Mesodermal cell (in vitro differentiated cells): ENCODE measurements around the gene RNF149.

ENCODE experiments used
- H3K27ac ChIP-seq: 2 replicates; pipeline ENCODE4 v1.7.0; 2013; ENCODE audit warnings: mild to moderate bottlenecking, low read depth, low read length, moderate library complexity; ENCODE audit not compliant: severe bottlenecking
- H3K36me3 ChIP-seq: 2 replicates; pipeline ENCODE4 v1.7.1; 2013; ENCODE audit warnings: mild to moderate bottlenecking, low read length, moderate library complexity; ENCODE audit not compliant: control insufficient read depth, insufficient read depth
- H3K4me1 ChIP-seq: one replicate; pipeline ENCODE4 v1.7.1; 2013; ENCODE audit warnings: mild to moderate bottlenecking, low read length; ENCODE audit not compliant: insufficient read depth, control insufficient read depth, poor library complexity, severe bottlenecking
- H3K4me3 ChIP-seq: 2 replicates; pipeline ENCODE4 v1.7.0; 2013; ENCODE audit warnings: low read length, control low read depth, mild to moderate bottlenecking; ENCODE audit not compliant: insufficient read depth, poor library complexity, severe bottlenecking; ENCODE audit errors: extremely low read depth
- H3K9me3 ChIP-seq: 2 replicates; pipeline ENCODE4 v1.7.1; 2013; ENCODE audit warnings: mild to moderate bottlenecking, low read length, moderate library complexity; ENCODE audit not compliant: control insufficient read depth
- WGBS, 2 experiments: methylation state at CpG; one replicate each; pipeline ENCODE4 v1.1.5; 2013; ENCODE audit warnings: missing lambda C conversion rate in 2 of 2; ENCODE audit not compliant: insufficient coverage in 2 of 2; 5-methylcytosine and 5-hydroxymethylcytosine counted together

RNF149 gene

GRCh38 chr2:101277111-101277510 is 31.4 kb downstream of the RNF149 start:
- Histone ChIP-seq H3K4me1 (no peaks in the 10 kb centered on the region), H3K36me3 (peaks cover 80% of the 10 kb centered on the region), H3K27ac (no peak overlapping the region), H3K9me3 (no peaks in the 10 kb centered on the region), H3K4me3 (no peak overlapping the region)
- WGBS, 2 experiments, result 85 to 88% methylated on average over 3 to 4 of the region's 7 CpGs

DNA sequence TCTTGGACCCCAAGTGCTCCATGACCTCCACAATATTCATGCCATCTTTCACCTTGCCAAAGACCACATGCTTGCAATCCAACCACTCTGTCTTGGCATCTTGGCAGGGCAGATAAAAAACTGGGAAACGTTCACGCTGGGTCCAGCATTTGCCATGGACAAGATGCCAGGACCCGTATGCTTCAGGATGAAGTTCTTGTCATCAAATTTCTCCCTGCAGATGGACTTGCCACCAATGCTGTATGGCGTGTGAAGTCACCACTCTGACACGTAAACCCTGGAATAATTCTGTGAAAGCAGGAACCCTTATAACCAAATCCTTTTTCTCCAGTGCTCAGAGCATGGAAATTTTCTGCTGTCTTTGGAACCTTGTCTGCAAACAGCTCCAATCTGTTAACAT is 34.4 kb downstream of the RNF149 start:
- Histone ChIP-seq H3K4me3 (no peak overlapping the region), H3K9me3 (no peaks in the 10 kb centered on the region), H3K27ac (no peak overlapping the region), H3K4me1 (no peaks in the 10 kb centered on the region), H3K36me3 (peaks cover 84% of the 10 kb centered on the region)
- 94 to 96% methylated on average over 5 of the region's 5 CpGs for WGBS, 2 experiments

- peaks cover 82% of the 10 kb centered on the region for H3K36me3 ChIP-seq
- no peaks in the 10 kb centered on the region for H3K9me3 ChIP-seq
- 88 to 91% methylated on average over 4 to 5 of the region's 8 CpGs for WGBS, 2 experiments
- no peaks in the 10 kb centered on the region for H3K4me1 ChIP-seq
- no peak overlapping the region for H3K27ac ChIP-seq
- no peak overlapping the region for H3K4me3 ChIP-seq
These were observed 35.4 kb downstream of the RNF149 start for GRCh38 chr2:101273056-101273455.

- 100% methylated on average over 1 of the region's 3 CpGs; no CpG with 5 or more reads in 1 of the 2 experiments for WGBS, 2 experiments
These were observed 36.3 kb downstream of the RNF149 start for GRCh38 chr2:101272045-101272784.

DNA sequence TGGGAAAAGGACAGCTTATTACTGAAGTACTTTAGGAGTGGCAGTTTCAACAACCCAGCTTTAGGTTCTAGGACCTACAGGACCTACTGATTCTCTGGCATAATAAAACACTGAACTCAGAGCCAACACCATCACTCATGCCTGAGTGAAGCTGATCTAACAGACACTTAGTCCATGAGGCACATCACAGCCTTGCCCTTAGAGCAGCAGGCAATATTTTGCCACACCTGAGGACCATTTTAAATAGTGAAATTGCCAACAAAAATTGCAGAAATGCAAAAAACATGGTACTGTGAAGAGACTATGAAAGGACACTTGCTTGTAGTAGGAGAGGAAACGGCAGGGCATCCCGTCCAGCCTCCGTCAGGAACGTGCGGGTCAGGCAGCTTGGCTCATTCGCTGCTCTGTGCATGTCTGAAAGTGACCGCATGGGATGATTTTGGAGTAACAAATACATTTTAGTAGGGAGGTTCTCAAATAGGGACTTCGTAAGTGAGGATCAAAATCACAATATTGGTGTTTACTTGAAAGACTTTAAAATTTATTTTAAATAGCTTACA is 37.7 kb downstream of the RNF149 start:
- no peak overlapping the region for H3K4me3 ChIP-seq
- H3K4me1 ChIP-seq, result no peaks in the 10 kb centered on the region
- H3K9me3 ChIP-seq, result no peaks in the 10 kb centered on the region
- peaks cover 76% of the 10 kb centered on the region for H3K36me3 ChIP-seq
- no peak overlapping the region for H3K27ac ChIP-seq
- WGBS, 2 experiments, result 97 to 100% methylated on average over 6 to 7 of the region's 8 CpGs

More at GRCh38 chr2:101272045-101272784, 36.3 kb downstream of the RNF149 start:
- no peak overlapping the region for H3K4me3 ChIP-seq
- no peaks in the 10 kb centered on the region for H3K9me3 ChIP-seq
- H3K36me3 ChIP-seq, result peaks cover 81% of the 10 kb centered on the region
- no peaks in the 10 kb centered on the region for H3K4me1 ChIP-seq
- H3K27ac ChIP-seq, result no peak overlapping the region

DNA sequence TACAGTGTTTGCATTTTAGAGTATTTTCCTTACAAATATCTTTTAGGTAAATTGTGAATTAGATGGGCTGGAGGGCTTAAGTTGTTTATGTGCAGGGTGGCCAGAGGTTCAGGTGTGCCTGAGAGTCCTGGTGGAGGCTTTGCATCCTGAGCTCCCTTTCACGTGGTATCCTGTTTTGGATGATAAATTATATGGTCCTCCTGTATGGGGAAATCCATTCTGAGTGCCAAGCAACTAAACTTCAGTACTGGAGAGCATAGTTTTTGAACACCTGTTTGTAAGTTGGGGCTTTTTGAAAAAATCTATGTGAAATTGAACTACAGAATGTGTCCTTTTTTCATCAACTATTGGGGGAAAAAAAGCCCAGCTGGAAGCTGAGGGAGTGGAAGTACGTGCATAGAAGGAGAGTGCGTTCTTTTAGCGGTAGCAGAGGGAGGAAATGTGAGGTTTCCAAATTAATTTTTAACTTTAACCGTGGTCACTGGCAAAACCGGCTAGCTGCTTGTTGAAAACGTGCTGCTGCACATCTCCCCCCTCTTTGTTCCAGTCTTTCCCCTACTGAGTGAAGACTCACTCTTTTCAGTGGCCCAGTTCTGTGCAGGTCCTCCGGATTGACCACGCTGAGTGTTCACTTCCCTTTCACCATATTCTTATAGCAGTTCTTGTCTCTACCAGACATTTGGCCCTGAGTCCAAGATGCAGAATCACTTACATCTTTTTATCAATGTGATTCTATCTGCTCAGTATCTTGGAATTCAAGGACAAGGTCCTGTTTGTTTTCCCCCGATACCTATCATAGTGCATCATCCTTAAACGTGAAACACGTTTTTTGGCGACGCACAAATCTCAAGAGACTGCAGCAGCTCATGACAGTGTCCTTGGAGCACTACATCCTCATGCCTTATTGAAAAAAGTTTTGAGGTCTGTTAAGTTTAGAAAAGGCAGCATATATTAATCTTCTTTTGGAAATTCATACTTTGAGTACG is 40.5 kb downstream of the RNF149 start:
- no peaks in the 10 kb centered on the region for H3K4me1 ChIP-seq
- no peak overlapping the region for H3K27ac ChIP-seq
- WGBS, 2 experiments, result 94 to 97% methylated on average over 13 to 15 of the region's 15 CpGs
- H3K36me3 ChIP-seq, result peaks cover 77% of the 10 kb centered on the region
- no peaks in the 10 kb centered on the region for H3K9me3 ChIP-seq
- no peak overlapping the region for H3K4me3 ChIP-seq

DNA sequence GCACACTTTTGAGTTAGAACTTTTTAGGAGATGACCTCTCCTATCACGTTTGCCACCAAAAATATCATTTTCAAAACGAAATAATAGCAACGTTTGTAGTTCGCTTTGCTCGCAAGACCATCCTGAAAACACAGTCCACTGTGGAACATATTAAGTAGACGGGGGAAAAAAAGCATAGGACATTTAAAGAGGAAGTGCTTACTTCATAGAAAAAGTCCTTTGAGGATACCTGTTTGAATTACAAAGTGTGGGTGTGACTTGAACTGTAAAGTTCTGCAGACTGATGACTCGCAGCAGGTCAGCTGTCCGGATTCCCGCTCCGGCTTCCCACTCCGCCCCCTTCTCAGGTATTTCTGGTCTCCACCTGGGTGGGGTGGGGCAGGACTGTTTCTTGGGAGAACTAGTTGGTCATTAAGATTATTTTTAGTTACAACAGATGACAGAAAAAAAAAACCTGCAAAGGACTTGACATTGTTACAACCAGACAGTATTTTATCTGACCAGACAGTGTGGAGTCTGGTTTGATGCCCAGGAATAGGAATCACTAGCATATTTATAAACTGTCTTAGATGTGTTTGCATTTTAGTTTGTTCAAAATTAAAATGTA is 42.5 kb downstream of the RNF149 start:
- WGBS, 2 experiments, result 94 to 100% methylated on average over 1 to 4 of the region's 11 CpGs
- Histone ChIP-seq H3K36me3 (peaks cover 80% of the 10 kb centered on the region), H3K9me3 (no peaks in the 10 kb centered on the region), H3K4me1 (no peaks in the 10 kb centered on the region), H3K27ac (no peak overlapping the region), H3K4me3 (no peak overlapping the region)

DNA sequence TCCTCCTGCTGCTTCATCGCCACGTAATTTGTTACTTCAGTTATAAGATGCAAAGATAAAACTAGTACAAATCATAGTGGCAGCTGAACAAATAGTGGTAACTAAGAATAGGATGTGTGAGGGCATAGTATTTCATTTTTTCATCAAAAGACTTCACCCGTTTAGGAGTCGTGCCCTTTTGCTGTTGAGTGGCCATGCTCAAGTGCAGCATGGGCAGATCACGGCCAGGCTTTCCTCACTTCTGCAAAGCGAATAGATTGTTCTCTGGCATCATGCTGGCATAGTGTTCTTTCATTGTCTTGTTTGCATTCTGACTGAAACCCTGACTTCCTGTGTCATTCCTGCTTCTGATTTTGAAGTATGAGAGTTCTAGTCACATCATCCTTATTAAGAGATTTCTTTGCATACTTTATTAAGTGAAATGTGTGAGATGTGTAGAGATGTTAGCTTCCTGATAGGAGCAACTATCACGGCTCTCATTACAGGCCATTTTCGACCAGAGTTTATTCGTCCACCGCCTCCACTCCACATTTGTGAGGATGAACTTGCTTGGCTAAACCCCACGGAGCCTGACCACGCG is 44.1 kb downstream of the RNF149 start:
- Histone ChIP-seq H3K9me3 (no peaks in the 10 kb centered on the region), H3K36me3 (peaks cover 76% of the 10 kb centered on the region), H3K27ac (no peak overlapping the region), H3K4me1 (no peaks in the 10 kb centered on the region), H3K4me3 (no peak overlapping the region)
- WGBS, 2 experiments, result 94 to 98% methylated on average over 3 to 7 of the region's 13 CpGs

GRCh38 chr2:101263377-101263800 is 45.1 kb downstream of the RNF149 start:
- Histone ChIP-seq H3K4me3 (no peak overlapping the region), H3K4me1 (no peaks in the 10 kb centered on the region), H3K36me3 (peaks cover 78% of the 10 kb centered on the region), H3K27ac (no peak overlapping the region), H3K9me3 (no peaks in the 10 kb centered on the region)
- WGBS, 2 experiments, result no CpG with 5 or more reads among the region's 1 CpG

GRCh38 chr2:101262142-101262541 is 46.4 kb downstream of the RNF149 start:
- Histone ChIP-seq H3K4me3 (no peak overlapping the region), H3K36me3 (peaks cover 79% of the 10 kb centered on the region), H3K27ac (no peak overlapping the region), H3K4me1 (no peaks in the 10 kb centered on the region), H3K9me3 (no peaks in the 10 kb centered on the region)
- WGBS, 2 experiments, result 98 to 100% methylated on average over 2 to 3 of the region's 4 CpGs
